NCI-H1417 treated with DMSO at 0.1 percent for 48 hours (cell line): ENCODE data around the gene MYOM1.

Experiments
- DNase-seq: peaks from one replicate; lab custom pipeline; 2025; lab: John Stamatoyannopoulos, UW

The MYOM1 gene

DNA sequence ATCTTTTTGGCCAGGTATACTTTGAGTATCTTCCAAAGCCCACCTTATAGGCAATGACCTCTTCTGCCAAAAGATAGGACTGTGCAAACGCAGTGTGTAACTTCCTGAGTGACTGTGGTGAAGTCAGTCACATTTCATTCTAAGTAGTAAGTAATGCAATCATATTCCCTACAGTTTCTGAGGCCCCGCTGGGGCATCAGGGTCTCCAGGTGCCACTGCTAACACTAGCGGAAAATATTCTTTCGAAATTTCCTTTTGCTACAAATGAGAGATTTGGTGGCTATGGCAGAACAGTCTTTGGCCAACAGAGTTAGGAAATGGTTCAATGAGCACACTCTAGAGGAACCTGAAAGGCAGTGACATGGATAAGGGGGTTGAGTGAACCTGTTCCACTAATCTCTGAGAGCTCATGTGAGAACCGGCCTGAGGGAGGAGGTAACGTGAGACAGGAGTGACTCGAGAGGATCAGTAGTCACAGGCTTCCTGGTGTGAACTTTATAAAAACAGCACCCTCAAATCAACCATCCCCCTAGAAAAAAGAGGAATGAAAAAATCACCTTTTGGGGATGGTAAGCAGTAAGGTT, 104.2 kb downstream of the MYOM1 start:
- no peak for DNase-seq

DNA sequence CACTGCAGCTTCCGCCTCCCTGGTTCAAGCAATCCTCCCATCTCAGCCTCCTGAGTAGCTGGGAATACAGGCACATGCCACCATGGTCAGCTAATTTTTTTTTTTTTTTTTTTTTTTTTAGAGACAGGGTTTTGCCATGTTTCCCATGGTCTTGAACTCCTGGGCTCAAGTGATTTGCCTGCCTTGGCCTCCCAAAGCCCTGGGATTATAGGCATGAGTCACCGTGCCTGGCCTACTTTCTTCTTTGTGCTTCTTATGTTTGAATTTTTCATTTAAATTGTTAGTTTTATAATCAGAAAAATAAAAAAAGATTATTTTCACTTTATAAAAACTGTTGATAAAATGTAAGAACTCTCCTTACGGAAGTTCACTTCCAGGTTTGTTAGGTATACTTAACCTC, 105.3 kb downstream of the MYOM1 start:
- no peak for DNase-seq

DNA sequence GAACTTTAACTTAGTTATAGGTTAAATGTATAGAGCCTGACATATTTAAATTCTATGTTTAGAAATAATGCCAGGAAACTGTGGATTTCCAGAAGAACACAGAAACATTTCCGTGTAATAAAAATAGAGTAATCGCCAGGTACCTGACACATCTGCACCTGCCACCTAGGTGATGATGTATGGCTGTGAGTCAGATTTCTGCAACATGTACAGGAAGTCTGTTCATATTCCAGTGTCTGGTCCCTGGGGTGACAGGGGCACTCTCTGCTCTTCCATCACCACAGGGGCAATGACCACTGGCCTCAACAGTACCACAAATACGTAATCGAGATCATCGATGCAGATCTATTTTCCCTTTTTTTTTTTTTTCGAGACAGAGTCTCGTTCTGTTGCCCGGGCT, 105.7 kb downstream of the MYOM1 start:
- DNase-seq, result no peak

DNA sequence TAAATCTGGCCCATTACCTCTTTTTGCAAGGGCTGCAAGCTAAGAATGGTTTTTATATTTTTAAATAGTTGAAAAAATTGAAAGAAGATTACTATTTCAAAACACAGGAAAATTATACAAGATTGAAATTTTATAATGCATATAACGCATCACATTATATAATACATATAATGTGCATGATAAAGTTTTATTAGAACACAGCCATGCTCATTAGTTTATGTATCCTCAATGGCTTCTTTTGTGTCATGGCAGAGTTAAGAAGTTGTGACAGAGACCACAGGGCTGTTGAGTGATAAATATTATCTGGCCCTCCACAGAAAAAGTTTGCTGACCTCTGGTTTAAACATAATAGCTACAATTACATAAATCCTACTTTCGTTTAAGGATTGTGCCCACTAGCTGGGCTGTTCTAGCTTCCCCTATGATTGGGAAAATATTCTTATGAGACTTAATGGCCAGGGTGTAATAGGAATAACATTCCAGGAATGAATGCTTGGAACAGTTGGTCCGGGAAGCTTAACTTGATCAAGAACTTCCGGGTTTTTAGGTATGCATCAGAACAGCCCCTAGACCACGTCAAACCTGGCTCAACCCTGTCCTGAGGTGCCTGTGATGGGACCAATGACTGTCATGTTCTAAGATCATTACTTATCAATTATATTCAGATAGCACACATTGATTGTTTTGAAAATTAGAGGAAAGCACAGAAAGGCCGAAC, 108.1 kb downstream of the MYOM1 start:
- DNase-seq, result no peak

DNA sequence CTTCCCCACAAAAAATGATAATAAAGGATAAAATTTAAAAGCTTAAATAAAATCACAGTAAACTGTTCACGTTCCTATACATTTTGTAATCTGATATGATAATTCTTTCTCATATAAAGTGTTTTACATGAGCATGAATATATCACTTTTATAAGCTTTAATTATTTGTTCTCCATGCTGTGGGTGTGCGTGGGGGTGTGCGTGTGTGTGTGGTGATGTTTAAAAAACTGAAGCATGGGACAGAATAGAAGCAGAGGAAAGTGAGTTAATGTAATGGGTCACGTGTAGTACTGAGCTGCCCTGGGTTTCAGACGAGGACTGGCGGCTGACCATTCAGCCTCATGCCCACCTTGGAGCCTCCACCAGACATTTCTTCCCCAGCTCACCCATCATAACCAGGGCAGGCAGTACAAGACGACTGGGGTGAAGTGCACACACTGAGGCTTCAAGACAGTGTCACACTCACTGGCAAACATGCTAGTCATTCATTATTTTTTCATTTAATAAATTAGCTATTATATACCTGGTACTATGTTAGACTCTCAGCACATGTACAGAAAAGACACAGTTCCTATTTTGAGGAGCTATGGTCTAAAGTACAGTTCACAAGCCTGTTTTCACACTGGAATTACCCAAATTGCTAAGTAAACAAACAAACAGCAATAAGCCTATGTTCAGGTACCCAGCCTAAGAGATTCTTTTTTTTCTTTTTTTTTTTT, 109.6 kb downstream of the MYOM1 start:
- DNase-seq, result no peak

DNA sequence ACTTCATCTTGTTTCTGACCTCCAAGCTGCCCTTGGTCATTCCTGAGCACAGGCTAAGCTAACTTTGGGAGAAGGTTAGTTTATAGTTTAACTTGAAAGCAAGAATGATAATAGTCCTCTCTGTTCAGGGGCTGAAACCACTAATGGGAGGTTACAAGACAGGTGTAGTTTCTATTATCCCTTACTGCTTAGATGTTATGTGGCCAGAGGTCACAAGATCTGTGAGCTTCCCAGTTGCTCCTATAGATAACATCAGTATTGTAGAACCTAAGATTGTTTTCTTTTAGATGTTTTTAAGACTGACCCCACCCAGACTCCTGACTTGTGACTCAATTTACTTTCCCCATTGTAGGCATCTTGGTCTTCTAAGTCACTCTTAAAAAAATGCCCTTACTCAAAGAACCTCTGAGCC, 112.0 kb downstream of the MYOM1 start:
- DNase-seq, result no peak

DNA sequence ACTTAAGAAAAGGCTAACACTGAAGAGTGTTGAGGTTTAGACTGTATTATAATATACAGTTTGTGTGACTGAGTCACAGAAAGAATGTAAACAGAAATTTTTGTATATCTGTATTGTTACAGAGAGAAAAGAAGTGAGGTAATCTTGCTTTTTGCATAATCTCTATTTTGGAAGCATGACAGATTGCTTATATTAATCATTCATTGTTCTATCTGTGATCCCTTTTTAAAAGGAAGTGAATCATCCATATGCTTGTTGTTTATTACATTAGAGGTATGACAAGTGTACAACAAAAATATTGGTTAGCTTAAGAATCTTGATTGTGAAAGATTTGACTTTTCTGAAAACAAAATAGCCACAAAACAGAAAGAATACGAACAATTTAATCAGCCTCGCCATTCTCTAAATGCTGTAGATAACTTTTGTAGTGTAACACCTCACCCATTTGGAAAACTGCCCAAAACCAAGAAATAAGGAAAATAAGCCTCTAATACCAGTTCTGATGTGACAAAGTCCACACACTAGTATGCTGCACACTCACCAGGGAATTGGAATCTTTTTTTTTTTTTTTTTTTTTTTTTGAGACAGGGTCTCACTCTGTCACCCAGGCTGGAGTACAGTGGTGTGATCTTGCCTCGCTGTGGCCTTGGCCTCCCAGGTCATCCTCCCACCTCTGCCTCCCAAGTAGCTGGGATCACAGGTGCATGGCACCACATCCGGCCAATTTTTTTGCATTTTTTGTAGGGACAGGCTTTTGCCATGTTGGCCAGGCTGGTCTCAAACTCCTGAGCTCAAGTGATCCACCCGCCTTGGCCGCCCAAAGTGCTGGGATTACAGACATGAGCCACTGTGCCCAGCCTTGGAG, 115.3 kb downstream of the MYOM1 start:
- no peak for DNase-seq

DNA sequence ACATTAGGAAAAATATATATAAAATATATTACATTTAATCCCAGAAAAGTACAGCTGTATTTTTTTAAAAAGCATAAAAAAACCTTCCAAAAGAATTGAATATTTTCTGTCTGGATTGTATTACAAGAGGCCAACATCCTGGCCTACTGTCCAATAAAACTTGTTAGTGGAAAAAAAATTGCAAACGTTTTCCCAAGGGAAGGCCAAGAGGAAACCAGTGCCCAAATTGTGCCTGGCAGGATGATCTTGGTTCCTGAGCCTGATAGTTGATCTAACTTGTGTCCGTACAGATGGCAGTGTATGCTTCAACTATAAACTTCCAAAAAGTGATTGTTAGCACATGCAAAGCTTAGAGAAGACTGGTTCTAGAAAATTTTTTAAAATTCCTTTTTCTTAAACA, 116.2 kb downstream of the MYOM1 start:
- DNase-seq, result no peak

DNA sequence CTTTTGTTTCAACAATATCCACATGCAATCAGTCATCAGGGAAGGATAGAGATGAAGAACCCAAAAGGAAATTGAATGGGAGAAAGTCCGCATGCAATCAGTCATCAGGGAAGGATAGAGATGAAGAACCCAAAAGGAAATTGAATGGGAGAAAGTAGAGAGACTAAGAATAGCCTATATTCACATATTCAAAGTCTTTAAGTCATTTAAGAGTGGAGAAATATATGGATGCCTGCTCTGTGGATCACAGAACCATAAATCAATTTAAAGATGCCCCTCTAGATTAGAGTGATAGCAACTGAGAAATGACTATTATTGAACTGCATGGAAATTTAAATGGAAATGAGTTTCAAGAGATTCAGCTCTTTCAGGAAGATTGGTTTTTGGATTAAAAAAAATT, 116.8 kb downstream of the MYOM1 start:
- no peak for DNase-seq

DNA sequence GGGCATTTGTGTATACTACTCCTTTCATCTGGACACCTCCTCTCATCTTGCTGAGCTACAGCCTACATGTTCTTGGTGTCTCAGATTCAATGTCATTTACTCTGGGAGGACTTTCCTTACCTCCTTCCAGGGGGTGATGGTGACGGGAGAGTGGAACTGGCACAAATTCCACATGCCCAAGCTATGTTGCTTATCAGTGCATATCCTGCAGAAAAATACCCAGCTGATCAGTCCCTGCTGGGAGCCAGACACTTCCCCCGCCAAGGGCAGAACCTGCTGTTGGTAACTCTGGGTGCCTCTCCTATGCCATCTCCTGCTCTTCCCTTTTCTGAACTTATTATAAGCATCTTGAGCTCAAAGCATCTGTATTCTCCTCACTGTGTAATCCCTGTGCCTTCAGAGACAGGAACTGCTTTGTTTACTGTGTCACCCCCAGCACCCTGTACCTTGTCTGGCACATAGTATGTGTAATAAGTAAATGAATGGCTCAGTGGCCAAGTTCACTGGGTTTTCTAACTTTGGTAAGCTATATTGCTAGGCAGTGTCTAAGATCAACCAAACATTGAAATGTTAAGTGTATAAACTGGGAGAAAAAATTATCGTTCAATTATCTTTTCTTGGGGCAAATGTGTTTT, 119.2 kb downstream of the MYOM1 start:
- DNase-seq, result no peak

DNA sequence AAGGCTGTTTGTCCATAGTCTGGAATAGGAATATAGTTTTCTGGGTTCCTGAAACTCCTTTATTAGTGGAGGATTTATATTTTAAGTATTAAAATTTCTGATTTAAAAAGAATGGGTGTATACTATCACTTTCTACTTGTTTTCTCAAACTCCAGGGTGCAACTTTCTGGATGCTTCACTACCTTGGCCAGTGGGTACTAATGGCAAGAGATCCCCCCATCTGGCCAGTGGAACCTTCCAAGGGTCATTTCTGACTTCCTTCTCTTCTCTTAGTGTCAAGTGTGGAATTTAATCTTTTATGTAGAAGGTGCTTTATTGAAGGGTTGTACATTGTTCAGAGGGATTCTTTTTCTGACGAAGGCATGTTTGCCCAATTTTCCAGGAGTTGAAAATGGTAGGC, 120.4 kb downstream of the MYOM1 start:
- DNase-seq, result no peak

DNA sequence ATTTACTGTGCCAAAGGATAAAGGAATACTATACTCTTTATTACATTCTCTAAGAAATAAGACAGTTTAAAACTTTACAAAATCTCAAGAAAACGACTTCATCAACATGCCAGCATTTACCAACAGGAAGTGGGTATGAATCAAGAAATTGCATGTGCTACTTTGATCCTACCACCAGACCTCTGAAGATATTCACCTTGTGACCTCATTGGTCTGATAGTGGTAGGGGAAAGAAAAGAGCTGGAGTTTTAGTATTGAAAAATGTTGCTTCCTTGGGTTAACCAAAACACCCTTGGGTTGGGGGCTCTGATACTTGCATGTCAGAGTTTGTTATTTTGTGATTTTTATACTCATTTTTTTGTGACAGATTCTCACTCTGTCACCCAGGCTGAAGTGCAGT, 122.7 kb downstream of the MYOM1 start:
- DNase-seq, result no peak

DNA sequence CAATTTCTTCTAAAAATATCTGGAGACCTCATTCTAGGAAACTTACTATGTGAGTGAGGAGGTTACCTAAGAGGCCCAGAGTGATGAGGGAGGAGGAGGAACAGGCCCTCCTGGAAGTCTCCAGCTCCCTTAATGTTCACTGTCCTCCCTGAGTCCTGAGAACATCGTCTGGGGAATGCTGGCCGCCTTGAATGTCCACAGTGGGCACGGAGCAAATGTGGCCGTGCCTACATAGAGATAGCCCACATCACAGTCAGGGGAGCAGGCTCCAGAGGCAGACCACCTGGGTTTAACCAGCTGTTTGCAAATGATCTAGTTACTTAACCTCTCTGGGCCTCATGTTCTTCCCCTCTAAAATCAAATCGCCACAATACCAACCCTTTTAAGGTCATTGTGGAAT, 123.8 kb downstream of the MYOM1 start:
- DNase-seq, result no peak

DNA sequence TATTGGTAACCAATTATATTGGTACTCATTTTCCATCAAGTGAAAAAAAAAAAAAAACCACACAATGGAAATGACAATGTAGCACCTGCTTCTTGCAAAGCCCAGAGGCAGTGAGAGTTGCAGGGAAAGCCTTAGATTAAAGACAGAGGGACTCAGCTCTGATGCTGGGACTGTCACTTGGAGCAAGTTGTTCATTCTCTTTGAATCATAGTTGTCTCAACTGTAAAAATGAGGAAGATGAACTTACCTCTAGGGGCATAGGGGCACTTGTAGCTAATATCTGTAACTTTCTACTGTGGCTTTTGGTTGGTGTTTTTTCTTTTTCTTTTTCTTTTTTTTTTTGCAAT, 125.5 kb downstream of the MYOM1 start:
- DNase-seq, result no peak

DNA sequence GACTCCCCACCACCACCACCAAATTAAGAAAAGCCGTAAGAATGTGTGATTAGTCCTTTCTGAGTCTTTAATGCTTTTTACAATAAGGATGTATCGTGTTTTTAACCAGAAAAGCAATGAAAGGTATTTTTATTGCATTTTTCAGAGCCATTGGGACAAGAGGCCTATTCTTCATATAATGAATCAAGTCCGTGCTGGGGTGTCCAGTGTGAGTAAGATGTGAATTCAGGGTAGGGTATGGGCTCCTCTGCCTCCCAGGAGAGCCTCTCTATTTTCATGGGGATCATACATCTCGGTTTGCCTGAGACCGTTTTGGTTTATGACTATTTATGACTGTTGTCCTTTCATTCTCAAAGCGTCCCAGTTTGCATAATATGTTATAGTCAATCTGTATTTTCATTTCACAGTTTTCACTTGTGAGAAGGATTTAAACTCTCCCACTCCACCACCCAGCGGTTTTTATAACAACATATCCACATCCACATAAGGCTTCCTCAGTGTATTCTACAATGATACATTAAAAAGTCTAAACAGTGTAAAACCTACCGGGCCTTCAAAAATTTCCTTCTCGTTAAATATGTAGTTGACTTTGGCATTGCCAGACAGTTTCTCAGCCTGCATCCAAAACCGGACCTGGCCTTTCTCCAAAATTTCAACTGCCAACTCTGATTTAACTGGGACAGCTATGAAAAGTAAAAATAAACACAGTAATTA, 126.0 kb downstream of the MYOM1 start:
- DNase-seq, result peak; percentile 32

DNA sequence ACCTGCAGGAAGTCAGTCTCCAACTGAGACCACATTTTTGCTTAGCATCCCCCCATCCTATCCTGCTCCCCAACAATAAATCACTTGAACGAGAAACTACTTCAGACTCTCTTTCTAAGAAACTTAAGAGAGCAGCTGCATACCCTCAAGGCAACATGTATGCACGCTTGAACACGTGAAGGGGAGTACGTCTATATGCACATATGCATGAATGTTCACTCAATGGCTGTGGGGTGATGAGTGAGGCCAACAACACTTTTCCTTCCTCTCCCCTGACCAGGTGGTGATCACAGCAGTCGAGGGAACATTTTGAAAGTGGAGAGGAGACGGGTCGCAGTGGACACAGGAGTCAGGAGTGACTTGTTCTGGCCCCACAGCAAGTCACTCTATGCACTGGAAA, 127.0 kb downstream of the MYOM1 start:
- DNase-seq, result no peak

DNA sequence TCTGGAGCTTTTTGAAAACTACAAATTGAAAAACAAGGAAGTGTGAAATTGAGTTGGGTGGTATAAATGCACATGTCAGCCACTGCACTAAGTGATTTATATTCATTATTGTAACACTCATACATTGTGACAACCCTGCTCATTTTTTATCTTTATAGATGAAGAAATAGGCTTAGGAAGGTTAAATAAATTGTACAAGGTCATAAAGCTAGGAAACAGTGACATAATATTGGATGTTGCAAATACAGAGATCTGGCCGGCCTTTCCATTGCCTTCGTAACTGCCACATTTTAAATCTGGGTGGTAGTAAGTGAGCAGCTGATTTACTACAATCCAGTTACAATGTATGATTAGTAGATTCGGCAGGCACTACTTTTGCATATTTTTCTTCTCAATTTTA, 130.2 kb downstream of the MYOM1 start:
- no peak for DNase-seq

DNA sequence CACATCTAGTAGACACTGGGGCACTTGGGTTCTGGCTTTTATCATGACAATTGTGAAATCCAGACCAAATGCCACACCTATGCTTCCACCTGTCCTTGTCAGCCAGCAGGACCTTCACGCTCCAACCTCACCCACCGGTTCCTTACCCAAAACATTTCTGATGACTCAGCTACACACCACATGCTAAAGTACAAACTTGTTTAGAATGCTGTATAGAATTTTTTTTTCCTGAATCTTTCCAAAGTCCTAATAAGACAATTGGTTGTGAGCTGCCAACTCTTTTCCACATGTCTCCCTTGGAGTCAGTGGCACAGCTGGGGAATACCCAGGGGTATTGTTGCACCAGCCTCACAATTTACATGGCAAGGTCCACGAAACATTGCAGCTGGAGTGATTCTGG, 131.3 kb downstream of the MYOM1 start:
- no peak for DNase-seq

DNA sequence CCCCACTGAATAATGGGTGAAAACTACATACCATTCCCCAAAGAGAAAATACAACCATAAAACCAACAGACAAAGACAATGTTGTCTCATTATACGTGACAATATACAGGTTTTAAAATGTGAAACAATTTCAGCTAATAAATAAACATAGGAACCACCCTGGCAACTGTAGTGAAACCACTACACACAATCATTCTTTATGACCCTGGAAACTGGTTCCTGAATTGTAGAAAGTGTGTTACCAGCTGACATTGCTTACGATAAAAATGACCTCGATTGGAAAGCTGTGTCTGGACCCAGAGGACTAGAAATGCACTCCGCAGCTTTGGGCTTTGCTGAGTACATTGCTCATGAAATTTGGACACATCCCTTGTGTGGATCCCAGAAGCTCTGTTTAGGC, 132.9 kb downstream of the MYOM1 start:
- no peak for DNase-seq

DNA sequence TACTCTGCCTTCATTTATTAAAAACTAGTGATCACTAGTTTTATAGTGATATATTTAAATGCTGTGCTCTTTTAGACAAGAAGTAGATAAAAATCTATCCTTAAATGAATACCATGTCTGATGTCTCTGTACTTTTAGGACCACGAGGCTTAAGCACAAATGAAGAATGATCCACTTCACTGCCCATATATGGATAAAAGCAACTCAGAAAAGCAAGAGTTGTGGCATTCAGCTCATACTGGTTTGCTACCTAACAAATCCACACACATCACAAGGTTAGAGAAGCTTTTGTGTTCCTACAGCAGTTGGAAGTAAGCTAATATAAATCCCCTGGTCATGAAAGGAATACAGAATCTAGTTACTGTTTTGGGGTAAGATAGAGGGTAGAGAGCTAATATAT, 134.2 kb downstream of the MYOM1 start:
- DNase-seq, result no peak

DNA sequence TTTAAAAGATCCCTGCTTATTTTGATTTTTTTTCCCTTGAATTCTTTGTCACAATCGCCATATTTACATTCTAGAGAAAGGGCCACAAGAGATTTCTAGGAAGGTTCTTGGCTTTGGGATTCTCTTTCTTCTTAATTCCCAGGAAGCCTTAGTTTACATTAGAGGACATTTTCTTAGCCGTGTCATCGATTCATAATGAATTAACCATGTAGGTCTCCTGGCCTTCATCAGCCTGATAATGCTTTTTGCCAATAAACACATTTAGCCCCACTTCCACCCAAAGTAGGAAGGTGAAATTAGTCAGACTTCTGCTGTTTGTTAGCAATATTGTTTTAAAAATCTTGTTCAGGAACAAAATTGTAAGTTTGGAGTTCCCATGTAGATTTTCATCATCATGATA, 135.6 kb downstream of the MYOM1 start:
- no peak for DNase-seq

DNA sequence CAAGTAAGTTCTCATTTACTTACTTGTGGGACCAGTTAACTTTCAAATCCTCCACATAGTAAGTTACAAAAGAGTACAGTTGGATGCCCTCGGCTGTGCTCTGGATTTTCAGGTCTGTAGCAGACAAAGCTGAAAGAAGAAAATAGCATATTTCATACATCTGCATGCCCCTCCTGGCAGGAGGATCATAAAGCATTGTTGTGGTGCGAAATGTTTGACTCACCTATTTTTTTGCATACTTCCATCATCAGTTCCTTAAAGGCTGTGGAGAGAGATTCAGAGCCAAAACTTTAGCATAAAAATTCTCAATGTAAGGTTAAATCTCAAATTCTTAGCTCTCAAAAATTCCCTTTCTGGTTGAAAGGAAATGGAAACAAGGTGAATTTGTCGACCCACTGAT, 136.0 kb downstream of the MYOM1 start:
- no peak for DNase-seq
